ENCODE data around the gene HOXB9. TPM values are rescaled to one million over a fixed set of nuclear protein-coding genes. Genes with fewer than 3 reads are reported as not detected.

HOXB9 gene
- total and polyA plus RNA-seq, 9 of the 15 experiments (the other 6 are each of a cell fraction or from before 2014, with no cell fraction given), result 3.1 to 196 (median 77.6) TPM

GRCh38 chr17:48630009-48630924, 4.1 kb upstream of the HOXB9 start (continued):
- TF ChIP-seq, protein P1, sequence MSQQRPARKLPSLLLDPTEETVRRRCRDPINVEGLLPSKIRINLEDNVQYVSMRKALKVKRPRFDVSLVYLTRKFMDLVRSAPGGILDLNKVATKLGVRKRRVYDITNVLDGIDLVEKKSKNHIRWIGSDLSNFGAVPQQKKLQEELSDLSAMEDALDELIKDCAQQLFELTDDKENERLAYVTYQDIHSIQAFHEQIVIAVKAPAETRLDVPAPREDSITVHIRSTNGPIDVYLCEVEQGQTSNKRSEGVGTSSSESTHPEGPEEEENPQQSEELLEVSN (IDR thresholded peaks at IDR 0.05; ENCODE audit: borderline replicate concordance in 1 of 2, extremely low read depth in 1 of 2, insufficient read depth in 1 of 2, insufficient read length in 1 of 2, low read depth in 1 of 2, low read length in 1 of 2, poor library complexity in 1 of 2, severe bottlenecking in 1 of 2), result peak in 1 of 2 experiments; percentile 42
- TF ChIP-seq, protein P2, sequence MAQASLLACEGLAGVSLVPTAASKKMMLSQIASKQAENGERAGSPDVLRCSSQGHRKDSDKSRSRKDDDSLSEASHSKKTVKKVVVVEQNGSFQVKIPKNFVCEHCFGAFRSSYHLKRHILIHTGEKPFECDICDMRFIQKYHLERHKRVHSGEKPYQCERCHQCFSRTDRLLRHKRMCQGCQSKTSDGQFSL (CRISPR knock-in tag; IDR thresholded peaks at IDR 0.05), result no peak; the same call in 1 of the 2 replicates
- TF ChIP-seq, protein P2 (tag; IDR thresholded peaks at IDR 0.05), result 0 out of 4 replicates have a peak, but pooled peaks of 1 of the 2 experiments have one; percentile 13
- TF ChIP-seq ZNF395 (CRISPR knock-in tag; IDR thresholded peaks at IDR 0.05) (0 out of 2 replicates have a peak, but pooled peaks have one; percentile 35), L3MBTL2 (IDR thresholded peaks at IDR 0.05) (peak; percentile 53), JUND (IDR thresholded peaks at IDR 0.05; ENCODE audit: borderline replicate concordance, low read depth, low read length) (0 out of 2 replicates have a peak, but pooled peaks have one; percentile 28), JUND (tag; IDR thresholded peaks at IDR 0.05; ENCODE audit: borderline replicate concordance, low read depth, low read length) (no peak), FOXM1 (IDR thresholded peaks at IDR 0.05; ENCODE audit: low read depth) (no peak), FOXM1 (CRISPR knock-in tag; IDR thresholded peaks at IDR 0.05; ENCODE audit: low read depth) (no peak)
- TF ChIP-seq, protein P3, sequence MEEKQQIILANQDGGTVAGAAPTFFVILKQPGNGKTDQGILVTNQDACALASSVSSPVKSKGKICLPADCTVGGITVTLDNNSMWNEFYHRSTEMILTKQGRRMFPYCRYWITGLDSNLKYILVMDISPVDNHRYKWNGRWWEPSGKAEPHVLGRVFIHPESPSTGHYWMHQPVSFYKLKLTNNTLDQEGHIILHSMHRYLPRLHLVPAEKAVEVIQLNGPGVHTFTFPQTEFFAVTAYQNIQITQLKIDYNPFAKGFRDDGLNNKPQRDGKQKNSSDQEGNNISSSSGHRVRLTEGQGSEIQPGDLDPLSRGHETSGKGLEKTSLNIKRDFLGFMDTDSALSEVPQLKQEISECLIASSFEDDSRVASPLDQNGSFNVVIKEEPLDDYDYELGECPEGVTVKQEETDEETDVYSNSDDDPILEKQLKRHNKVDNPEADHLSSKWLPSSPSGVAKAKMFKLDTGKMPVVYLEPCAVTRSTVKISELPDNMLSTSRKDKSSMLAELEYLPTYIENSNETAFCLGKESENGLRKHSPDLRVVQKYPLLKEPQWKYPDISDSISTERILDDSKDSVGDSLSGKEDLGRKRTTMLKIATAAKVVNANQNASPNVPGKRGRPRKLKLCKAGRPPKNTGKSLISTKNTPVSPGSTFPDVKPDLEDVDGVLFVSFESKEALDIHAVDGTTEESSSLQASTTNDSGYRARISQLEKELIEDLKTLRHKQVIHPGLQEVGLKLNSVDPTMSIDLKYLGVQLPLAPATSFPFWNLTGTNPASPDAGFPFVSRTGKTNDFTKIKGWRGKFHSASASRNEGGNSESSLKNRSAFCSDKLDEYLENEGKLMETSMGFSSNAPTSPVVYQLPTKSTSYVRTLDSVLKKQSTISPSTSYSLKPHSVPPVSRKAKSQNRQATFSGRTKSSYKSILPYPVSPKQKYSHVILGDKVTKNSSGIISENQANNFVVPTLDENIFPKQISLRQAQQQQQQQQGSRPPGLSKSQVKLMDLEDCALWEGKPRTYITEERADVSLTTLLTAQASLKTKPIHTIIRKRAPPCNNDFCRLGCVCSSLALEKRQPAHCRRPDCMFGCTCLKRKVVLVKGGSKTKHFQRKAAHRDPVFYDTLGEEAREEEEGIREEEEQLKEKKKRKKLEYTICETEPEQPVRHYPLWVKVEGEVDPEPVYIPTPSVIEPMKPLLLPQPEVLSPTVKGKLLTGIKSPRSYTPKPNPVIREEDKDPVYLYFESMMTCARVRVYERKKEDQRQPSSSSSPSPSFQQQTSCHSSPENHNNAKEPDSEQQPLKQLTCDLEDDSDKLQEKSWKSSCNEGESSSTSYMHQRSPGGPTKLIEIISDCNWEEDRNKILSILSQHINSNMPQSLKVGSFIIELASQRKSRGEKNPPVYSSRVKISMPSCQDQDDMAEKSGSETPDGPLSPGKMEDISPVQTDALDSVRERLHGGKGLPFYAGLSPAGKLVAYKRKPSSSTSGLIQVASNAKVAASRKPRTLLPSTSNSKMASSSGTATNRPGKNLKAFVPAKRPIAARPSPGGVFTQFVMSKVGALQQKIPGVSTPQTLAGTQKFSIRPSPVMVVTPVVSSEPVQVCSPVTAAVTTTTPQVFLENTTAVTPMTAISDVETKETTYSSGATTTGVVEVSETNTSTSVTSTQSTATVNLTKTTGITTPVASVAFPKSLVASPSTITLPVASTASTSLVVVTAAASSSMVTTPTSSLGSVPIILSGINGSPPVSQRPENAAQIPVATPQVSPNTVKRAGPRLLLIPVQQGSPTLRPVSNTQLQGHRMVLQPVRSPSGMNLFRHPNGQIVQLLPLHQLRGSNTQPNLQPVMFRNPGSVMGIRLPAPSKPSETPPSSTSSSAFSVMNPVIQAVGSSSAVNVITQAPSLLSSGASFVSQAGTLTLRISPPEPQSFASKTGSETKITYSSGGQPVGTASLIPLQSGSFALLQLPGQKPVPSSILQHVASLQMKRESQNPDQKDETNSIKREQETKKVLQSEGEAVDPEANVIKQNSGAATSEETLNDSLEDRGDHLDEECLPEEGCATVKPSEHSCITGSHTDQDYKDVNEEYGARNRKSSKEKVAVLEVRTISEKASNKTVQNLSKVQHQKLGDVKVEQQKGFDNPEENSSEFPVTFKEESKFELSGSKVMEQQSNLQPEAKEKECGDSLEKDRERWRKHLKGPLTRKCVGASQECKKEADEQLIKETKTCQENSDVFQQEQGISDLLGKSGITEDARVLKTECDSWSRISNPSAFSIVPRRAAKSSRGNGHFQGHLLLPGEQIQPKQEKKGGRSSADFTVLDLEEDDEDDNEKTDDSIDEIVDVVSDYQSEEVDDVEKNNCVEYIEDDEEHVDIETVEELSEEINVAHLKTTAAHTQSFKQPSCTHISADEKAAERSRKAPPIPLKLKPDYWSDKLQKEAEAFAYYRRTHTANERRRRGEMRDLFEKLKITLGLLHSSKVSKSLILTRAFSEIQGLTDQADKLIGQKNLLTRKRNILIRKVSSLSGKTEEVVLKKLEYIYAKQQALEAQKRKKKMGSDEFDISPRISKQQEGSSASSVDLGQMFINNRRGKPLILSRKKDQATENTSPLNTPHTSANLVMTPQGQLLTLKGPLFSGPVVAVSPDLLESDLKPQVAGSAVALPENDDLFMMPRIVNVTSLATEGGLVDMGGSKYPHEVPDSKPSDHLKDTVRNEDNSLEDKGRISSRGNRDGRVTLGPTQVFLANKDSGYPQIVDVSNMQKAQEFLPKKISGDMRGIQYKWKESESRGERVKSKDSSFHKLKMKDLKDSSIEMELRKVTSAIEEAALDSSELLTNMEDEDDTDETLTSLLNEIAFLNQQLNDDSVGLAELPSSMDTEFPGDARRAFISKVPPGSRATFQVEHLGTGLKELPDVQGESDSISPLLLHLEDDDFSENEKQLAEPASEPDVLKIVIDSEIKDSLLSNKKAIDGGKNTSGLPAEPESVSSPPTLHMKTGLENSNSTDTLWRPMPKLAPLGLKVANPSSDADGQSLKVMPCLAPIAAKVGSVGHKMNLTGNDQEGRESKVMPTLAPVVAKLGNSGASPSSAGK (IDR thresholded peaks at IDR 0.05), result peak; percentile 53; the same call in 1 of the 2 replicates

Data from K562 (cell line).